Activated CD4-positive, alpha-beta T cell treated with anti-CD3 and anti-CD28 coated beads, Interleukin-2, Interleukin-4, amounts not matched to agents 100 ng/mL and 50 ng/mL, durations not matched to agents 16 hours and 8 hours (primary cell): ENCODE data around the gene DCST2.

Experiments
- DNase-seq: peaks from one replicate; pipeline ENCODE4 v3.0.0-alpha.2; 2020; ENCODE audit warnings: low spot score

DCST2 gene

DNA sequence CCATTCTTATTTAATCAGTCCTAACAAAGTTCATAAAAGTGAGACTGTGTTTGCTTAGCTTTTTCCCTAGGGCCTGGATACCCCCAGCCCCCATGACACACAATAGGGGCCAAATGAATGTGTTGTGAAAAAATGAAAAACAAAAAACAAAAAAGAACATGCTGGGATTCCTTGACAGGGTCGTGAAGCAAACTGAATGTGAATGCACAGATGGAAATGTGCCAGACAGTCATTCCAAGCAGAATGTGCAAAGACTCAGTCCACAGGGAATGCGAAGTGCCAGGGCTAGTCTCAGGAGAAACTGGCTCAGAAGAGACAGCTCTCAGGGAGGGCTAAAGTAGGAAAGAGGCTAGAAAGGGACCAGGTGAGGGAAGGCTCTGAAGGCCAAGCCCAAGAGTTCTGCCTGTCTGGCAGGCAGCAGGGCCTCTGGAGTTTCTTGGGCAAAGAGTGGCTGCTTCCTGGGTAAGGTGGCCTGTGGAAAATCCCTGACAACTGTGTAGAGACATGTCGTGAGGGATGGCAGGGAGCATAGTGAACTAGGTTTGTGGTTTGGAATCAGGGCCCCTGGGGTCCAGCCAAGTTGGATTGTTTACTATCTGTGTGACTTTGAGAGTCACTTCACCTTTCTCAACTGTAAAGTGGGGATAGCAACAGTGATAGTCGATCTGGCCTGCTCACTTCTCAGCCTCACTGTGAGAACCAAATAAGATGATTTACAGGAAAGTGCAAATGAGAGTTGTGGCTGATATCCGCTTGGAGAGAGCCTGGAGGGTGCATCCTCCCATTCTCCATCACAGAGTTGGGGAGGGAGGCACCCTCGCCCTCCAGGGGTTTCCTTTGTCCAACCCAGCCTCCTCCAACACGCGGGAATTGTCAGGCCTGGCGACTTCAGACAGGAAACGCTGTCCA, 16.3 kb upstream of the DCST2 start:
- DNase-seq: no peak

DNA sequence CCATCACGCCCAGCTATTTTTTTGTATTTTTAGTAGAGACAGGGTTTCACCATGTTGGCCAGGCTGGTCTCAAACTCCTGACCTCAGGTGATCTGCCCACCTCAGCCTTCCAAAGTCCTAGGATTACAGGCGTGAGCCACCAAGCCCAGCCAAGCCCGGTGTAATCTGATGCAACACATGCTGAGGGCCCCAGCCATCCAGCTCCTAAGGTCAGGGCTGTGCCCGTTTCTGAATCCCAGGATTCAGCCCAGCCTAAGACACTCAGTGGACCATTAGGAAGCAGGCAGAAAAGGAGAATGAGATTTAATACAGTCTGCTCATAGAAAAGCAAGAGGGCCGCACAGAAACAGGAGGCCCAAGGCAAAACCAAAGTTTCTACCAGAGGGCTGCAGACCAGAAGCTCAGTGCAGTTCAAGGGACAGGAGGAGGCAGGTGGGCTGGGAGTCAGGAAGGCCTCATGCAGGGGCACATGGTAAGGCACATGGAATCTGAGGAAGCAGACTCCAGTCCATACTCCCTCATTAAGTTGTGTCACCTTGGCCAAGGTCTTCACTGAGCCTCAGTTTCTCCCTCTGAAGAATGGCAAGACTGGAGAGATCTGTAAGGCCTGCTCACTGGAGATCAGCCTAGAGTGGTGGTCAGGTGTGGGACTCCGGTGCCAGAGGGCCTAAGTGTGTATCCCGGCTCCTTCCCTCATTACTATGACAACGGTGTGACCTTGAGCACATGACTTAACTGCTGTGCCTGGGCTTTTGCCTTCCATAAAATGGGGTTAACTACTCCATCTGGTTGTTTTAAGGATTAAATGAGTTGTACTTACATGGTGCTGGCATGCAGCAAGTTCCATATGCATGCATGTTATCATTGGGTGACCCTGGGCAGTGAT, 15.1 kb upstream of the DCST2 start:
- DNase-seq: no peak

DNA sequence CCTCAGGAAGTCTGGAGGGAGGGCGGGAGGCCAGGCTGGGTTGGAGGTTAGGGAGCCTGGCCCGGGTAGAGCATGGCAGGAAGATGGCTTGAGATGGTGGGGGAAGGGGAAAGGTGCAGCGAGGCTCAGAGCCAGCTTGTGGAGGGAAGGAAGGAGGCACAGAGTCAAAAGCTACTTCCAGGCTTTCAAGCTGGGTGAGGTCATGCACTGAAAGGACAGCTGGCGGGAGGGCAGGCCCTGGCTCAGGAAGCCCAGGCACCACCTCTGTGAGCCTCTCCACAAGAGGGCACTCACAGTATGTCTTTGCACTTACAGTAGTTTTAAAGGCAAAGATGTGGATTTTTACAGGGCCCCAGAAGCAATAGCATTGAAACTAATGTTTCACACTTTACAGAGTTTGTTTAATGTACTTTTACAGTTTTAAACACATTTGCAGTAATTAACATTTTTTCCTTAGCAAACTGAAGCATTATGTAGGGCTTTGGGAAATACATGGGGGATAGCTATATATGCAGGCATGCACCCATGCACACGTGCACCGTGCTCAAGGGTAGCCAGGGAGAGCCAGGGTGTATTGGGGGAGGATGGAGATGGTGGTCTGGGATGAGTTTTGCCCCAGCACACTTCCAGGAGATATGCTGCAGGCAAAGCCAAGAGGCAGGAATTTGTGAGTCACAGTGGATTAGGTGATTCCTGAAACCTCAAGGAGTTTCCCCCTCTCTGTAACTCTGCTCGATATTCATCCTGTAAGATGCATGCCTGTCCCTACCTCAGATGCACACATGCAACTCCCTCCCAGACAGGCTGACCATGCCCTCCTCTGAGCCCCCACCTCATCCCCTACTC, 11.5 kb upstream of the DCST2 start:
- DNase-seq: peak; percentile 67

DNA sequence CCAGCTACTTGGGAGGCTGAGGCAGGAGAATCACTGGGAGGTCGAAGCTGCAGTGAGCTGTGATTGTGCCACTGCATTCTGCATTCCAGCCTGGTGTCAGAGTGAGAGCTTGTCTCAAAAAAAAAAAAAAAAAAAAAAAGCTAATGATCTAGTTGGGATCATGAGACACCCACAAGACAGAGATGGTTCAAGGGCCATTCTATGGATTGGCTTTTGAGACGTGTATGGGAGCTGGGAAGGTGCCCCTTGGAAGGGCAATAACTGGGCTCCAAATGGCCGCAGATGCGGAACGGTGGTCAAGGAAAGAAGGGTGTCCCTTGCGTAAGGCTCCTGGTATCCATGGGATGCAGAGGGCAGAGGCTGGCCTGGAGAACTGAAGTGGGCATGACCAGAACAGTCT, 10.8 kb upstream of the DCST2 start:
- DNase-seq: no peak

DNA sequence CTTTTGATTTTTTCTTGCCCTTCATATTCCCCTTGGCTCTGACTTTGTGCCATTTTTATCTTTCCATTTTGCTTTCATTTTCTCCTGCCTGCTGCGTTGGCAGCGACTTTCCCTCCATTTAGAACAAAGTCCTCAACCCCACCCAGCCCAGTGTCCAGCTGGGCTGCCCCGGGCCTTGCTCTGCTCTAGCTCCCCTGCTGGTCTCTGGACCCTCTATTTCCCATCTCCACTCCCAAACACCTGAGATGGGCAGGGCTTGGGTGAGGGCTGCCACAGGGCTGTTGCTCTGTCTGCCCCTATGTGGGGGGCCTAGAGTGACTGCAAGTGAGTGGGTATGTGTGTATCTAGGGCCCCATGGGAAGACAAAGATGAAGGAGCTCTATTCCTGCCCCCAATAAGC, 10.2 kb upstream of the DCST2 start:
- DNase-seq: no peak

DNA sequence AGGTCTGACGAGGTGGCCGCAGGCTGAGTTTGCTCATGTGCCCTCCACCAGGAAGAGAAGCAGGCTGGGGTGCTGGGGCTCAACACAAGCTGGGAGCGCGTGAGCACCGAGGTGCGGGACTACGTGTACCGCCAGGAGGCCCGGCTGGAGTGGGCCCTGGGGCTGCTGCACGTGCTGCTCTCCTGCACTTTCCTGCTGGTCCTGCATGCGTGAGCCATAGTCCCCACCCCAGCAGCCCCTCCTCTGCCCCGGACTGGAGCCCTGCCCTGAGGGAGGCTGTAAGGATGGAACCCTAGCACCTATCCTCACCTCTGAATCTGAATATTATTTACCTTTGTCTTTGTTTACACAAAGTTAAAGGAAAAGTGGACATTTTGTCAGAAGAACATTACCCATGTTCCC, 9.7 kb upstream of the DCST2 start:
- no peak for DNase-seq

DNA sequence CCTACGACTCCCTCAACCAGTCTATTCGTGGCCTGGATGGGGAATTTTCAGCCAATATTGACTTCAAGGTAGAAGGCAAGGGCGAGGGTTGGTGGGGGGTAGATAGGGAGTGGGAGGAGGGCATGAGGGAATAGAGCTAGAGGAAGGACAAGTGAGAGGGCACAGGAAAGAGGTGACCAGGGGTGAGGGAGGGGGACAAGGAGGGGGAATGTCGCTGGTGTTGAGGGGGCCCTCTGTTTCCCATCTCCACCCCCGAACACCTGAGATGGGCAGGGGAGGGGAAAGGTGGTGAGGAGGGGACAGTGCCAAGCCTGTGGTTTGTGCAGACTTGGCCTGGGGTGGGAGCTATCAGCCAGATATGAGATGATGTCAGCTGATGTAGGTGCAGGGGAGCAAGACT, 9.2 kb upstream of the DCST2 start:
- no peak for DNase-seq

DNA sequence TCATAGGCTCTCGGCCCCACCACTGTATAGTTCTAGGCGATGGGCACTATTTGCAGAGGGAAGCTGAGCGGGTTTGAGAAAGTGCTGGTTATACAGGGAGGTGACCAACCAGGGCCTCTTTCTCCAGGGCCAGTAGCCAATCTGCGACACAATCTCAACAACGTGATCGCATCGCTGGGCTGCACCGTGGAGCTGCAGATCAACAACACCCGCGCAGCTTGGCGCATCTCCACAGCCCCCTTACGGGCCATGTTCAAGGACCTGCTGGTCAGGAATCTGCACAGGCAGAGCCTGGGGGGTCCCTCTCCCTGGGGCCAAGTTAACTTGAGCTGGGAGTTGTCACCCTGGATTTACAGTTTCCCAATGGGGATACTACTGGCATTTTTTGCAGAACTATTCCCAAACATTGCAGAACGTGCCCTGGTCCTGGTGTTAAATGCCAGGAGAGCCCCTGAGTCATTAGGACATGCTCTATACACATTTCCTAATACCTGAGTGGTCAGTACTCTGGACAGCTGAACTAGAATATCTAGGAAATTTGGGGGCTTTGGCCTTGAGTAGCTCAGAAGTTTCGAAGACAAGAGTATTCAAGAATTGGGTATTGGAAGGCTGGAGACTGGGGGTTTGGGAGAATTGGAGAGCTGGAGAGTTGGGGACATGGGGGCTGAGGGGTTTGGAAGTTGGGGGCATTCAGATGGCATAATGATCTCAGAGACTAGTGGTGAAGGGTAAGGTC, 6.9 kb upstream of the DCST2 start:
- DNase-seq: no peak

DNA sequence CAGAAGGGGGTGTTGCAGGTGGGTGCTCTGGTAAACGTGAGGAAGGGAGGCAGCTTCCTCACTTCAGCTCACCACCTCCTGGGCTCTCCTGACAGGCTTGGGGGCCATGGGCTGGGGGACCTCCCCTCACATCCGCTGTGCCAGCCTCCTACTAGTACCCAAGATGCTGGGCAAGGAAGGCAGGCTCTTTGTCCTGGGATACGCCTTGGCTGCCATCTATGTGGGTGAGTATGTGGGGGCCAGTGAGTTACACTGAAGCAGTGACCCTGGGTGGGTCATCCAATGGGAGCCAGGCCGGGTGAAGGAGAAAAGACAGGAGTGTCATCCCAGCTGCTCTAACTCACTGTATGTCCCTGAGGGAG, 5.7 kb upstream of the DCST2 start:
- no peak for DNase-seq

DNA sequence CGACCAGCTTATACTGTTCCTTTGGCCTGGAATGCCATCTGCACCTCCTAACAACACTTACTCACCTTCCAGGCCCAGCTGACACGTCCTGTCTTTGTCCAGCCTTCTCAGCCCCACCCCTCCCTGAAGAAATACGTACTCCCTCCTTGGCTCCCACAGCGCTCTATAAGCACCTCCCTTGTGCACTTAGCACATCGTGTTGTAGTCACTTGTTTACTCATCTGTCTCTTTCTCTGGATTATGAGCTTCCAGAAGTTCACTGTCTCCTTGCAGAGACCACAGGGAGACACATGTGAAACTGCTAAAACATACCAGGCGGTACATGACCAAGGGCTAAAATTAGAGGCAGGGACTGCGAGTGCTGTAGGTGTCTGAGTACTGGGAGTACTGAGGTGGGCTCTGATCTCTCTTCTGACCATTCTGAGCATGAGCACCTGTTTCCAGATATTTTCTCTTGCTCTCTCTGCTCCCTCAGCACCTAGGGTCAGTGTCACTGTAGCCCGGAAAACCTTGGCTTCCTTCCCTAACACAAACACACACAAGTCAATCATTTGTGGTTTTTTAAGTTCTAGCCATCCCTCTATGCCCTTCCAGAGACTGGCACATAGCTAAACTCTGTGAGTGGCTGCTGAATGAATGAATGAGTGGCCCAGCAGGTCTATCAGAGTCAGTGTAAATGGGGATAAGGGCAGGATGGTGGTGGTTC, 5.2 kb upstream of the DCST2 start:
- no peak for DNase-seq

DNA sequence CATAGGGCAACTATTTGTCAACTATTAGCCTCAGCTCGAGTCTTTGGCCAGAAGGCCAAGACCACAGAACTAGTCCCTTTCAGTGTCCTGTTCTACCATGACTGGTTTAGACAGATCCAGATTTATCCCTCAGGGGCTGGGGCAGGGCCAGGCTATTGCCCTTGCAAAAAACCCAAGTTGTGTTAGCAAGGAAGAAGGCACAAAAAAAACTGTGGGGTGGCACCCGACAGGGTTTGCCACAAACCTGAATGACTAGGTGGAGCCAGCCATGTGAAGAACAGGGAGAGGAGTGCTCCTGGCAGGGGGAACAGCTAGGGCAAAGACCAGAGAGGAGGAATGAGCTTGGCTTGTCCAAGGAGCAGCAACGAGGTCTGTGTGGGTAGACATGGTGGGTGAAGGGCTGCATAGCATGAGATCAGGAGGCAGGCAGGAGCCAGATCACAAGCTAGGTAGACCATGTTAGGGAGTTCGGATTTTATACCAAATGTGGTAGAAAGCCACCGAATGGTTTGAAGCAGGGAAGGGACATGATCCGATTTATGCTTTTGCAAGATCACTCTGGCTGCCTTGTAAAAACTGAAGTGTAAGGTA, 4.4 kb upstream of the DCST2 start:
- DNase-seq: no peak

DNA sequence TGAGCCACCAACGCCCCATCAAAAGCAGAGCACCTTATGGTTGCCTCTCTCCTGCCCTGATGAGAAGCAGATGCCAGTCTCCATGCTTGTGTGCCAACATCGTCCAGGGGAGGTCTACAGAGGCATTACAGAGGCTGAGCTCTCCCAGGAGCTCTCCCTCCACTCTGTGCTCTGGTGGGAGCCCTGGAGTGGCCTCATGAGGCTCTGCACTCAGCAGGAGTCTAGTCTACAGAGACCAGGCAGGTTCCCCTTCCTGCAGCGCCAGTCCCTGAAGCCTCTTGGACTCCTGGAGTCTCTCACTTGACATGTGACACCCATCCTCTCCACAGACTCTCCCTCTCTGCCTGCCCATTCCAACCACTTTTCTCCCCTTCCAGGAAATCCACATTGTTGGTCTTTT, 3.5 kb upstream of the DCST2 start:
- DNase-seq: no peak

DNA sequence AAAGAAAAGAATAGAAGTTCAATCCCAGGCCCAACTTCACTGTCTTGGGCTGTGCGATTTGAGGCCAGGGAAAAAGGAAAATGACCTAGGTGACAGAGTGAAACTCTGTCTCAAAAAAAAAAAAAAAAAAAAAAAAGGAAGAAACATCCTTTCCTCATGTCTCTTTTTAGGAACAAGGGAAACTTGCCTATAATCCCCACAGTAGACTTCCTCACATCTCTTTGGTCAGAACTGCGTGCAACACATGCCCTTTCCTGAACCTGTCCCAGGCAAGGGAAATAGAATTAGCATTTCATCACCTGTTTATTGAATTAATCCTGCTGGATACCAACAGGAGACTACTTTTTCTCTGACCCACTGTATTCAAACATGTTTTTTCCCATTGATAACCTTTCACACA, 2.4 kb upstream of the DCST2 start:
- DNase-seq: no peak

DNA sequence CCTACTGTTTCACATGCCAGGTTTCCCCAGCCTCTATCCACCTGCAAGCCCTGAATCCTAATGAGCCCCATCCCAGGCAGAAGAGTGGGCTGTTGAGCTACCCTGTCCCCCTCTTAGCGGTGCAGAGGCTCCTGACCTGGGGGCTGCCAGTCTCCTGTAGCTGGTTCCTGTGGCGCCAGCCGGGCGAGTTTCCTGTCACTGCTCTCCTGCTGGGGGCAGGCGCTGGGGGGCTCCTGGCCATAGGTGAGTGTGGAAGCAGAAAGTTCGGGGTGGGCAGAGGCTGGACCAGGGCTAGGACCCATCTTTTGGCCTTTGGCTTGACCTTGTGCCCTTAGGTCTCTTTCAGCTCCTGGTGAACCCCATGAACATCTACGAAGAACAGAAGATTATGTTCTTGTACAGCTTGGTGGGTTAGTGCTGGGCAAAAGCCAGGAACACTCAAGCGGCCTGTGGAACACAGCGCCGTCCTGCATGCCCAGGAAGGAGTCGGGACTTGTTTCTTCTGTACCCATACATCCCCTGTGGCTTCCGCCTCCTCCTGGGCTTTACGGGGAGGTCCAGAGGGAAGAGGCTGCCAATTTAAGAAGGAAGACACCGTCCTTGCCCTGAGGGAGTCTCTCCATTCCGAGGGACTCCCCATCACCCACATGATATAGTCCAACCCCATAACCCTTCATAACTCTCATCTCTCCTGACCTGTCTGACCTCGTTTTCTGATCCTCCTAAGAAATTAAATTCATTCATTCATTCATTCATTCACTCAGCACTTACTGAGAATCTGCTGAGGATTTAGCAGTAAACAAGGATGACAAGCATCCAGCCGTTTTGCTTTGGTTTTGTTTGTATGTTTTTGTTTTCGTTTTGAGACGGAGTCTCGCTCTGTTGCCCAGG, 982 bp upstream of the DCST2 start:
- DNase-seq: no peak

DNA sequence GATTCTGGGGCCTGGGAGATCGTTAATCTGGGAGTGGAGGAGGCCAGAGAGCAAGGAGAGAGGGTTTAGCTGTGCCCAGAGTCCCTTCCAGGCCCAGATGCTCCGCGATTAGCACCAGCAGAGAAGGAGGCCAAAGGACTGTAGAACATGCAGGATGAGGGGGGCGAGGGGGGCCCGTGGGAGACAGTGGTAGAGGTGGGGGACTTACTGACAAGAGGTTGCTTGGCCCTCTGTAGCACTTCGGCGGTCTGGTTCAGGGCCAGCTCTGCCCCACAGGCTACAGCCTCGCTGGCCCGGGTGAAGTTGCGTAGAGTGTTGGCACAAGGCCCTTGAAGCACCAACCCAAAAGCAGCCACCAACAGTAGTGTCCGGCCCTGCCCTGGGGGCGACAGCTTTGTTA, 695 bp downstream of the DCST2 start:
- DNase-seq: no peak

DNA sequence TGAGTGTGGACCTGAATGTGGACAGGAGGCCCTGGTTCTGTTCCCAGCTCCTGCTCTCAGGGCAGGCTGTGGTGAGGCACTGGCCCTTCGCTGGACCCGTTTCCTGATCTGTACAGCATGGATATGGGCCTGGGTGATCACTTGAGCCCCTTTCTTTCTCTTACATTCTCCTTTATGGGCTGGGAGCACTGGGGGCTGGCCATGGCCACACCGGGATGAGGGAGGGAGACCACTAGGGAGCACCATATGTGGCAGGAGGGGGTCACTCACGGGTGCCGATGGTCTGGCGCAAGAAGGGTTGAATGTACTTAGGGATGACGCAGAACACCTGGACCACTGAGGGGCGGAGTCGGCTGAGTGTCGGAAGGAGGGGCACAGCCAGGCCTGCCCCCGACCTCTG, 2.7 kb downstream of the DCST2 start:
- DNase-seq: no peak

DNA sequence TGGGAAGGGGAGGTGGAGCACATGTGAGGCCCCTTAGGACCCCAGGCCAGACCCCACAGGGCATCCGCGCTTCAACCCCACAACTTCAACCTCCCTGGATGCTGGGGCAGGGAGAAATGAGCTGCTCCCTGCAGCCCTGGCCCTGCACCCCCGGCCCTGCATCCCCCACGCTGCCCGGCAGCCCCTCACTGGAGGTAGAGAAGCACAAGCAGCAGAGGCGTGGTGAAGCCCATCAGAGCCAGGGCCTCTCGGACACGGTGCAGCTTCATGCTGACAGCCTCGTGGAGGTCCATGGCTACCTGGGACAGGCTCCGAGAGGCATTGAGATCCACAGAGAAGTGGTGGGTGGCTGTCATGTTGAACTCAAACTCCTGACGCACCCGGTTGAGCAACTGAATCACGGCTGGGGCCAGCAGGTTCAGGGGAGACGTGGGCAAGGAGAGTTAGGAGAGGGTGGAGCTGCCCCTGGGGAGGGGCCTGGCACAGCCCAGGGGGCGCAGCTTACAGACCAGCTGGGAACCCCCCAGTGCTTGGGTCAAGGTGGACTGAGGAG, 3.3 kb downstream of the DCST2 start:
- DNase-seq: no peak

DNA sequence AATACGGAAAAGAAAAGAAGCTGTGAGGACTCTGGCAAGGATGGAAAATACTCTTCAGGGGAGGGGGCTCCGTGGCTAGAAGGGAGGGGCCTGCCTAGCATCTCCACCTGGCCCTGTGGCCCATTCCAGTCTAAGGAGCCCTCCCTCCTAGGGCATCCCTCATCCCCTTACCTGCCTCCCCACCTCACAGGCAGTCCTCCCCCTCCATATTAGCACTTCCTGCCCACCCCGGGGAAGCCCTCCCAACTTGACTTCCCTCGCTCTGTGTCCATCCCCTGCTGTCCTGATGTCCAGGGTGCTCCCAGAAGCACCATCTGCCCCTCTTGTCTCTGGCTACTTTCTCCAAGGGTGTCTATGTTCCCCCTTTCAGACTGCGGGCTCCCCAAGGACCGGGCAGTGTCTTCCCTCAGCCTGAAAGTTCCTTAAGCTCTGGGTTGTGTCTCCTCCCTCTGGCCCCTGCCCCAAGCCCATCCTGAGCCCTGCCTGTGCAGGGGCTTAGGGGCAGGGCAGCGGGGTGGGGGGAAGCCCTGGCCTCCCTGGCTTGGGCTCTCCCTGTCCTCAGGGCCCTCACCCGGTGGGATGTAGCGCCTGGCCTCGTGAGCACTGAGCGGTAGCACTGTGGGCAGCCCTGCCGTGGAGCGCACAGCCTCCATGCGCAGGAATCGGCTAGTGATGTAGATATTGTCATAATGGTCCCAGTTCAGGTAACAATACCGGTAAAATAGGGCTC, 3.9 kb downstream of the DCST2 start:
- DNase-seq: no peak

DNA sequence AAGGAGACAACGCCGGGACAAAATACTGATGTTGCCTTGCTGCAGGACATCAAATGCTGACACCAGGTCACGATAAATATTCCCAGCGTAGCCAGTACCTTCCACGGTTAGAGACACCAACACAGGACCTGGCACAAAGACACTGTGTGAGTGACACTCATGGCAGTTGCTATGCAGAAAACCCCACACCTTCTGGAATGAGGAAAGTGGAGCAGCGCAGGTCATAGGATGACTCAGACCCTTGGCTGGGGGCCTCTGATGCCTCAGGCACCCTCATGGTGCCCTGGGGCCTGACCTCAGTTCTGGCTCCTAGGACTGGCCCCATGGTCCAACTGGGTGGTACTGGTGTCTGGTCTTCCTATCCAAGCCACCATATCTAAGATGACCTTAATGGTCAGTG, 7.0 kb downstream of the DCST2 start:
- DNase-seq: no peak
